HG03521 (cell line): ENCODE measurements around the gene POLR2J3.
"Not testable (repeated sequence)": the region's sequence is repeated elsewhere in the genome, so short reads cannot be mapped to it uniquely, and the experiment has no call there.

Experiments
- ATAC-seq: cut with Tn5 transposase; IDR thresholded peaks from one replicate; pipeline ENCODE4 v1.9.1; 2021; ENCODE audit warnings: mild to moderate bottlenecking, moderate library complexity; ENCODE audit not compliant: unreplicated experiment

Gene POLR2J3

DNA sequence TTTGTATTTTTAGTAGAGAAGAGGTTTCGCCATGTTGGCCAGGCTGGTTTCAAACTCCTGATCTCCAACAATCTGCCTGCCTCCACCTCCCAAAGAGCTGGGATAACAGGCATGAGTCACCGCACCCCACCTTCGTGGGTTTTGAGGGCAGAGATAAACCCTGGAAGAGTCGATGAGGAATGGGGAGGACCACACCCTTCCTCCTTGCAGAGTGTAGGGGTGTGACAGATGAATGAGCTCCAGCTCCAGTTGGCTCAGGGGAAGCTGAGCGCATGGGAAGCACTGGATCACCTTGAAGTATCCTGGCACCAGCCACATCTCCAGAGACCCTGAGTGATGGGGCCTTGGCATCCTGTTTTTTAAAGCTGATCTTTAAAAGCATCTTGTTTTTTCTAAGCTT lies 11.1 kb upstream of the POLR2J3 start:
- ATAC-seq = not testable (repeated sequence)

DNA sequence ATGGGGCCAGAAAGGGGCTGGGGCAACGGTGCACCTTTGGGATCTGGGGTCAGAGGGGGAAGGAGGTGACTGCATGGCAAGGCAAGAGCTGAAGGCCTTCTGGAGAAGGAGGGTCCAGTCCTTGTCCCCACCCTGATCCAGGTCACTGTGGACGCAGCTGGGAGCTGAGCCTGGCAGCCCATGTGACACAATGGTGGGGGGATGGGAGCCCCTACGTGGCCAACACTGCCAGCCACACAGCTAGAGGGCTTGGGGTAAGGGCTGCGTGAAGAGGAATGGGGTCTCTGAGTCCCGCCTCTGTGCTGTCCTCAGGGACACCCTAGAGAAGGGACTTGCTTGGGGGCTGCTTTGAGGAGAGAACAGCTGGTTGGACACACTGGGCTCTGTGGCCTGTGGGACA lies 9.3 kb upstream of the POLR2J3 start:
- ATAC-seq = not testable (repeated sequence)

DNA sequence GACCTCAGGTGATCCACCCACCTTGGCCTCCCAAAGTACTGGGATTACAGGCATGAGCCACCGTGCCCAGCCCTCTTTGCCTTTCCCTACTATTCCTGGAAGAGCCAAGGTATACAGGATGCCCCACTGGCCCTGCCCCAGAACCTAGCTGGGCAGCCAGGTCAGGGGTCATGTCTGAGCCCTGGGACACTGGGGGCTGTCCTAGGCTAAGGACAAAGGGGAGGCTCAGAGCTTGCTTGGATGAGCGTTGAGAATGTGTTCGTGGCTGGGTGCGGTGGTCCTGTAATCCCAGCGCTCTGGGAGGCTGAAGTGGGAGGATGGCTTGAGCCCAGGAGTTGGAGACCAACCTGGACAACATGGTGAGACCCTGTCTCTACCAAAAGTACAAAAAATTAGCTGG lies 6.1 kb upstream of the POLR2J3 start:
- ATAC-seq = not testable (repeated sequence)

DNA sequence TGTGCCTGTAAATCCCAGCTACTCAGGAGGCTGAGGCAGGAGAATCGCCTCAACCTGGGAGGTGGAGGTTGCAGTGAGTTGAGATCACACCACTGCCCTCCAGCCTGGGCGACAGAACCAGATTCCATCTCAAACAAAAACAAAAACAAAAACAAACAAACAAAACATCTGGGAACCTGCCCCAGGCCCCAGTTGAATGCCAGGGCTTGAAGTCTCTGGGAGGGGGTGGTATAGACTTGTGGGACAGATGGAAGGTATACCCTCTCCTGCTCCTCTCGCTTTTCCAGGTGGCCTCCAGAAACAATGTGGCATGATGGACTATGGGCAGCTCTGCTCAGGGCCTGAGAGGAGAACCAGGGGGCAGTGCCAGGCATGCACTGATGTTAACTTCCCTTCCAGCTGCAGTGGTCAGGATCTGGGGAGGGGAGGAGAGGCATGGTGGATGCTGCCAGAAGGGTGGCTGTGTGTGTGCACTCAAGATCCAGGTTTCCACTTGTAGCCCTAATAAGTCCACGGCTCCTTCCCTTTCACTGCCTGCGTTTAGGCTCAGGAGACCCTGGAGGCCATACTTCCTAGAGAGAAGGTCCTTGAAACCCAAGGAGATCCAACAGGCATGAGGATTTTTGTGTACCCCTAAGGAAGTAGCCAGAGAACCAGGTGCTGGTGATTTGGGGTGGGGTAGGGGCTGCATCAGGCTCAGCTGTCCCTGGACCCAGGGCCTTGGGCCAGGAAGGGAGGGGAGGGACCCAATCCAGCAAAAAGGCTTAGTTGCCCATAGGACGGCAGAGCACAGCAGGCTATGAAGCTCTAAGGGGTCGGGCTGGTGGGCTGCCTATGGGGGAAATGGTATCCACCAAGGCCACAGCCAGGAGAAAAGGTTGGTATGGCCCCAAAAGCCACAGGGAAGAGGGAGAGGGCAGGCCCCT lies 5.2 kb upstream of the POLR2J3 start:
- not testable (repeated sequence) for ATAC-seq

DNA sequence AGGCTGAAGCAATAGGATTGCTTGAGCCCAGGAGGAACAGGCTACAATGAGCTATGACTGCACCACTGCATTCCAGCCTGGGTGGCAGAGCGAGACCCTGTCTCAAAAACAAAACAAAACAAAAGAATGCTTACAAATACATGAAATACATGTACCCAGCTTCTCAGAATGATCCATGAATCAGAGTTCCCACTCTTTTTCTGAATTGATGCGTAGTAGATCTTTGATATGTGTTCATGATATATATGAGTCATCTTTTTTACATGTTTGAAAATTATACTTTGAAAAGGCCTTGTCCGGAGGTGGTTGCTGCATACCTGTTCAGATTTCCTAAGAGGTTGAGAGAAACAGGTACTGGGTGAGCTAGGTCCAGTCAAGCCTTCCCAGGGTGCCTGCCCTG lies 4.0 kb upstream of the POLR2J3 start:
- ATAC-seq = not testable (repeated sequence)

DNA sequence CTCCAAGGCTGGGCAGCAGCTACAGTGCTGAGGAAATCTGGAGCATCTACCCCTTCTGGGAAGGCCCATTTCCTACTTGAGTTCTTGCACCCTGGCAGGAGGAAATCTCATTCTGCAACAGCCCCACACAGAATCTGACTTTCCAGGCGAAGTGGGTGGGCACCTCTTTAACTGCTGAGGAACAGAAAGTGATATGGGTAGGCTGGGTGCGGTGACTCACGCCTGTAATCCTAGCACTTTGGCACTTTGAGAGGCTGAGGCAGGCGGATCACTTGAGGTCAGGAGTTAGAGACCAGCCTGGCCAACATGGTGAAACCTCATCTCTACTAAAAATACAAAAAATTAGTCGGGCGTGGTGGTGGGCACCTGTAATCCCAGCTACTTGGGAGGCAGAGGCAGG lies 2.2 kb upstream of the POLR2J3 start:
- ATAC-seq = not testable (repeated sequence)

DNA sequence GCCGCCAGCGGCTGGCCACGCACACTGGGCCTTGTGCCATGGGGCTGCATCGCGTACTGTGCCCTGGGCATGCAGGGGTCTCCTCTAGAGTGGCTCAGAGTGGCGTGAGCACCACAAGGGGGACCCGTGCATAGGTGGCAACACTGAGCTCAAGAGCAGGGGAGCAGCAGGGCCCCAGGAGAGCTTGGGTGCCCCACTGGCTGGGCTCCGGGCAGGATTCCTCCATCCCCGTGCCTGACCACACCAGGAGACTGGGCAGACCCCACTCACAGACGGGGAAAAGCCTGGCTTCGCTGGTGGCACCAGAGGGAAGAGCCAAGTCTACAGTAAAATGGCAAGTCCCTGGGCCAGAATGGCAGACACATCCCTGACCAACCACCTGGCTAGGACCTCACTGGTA lies 3.8 kb downstream of the POLR2J3 start:
- not testable (repeated sequence) for ATAC-seq

DNA sequence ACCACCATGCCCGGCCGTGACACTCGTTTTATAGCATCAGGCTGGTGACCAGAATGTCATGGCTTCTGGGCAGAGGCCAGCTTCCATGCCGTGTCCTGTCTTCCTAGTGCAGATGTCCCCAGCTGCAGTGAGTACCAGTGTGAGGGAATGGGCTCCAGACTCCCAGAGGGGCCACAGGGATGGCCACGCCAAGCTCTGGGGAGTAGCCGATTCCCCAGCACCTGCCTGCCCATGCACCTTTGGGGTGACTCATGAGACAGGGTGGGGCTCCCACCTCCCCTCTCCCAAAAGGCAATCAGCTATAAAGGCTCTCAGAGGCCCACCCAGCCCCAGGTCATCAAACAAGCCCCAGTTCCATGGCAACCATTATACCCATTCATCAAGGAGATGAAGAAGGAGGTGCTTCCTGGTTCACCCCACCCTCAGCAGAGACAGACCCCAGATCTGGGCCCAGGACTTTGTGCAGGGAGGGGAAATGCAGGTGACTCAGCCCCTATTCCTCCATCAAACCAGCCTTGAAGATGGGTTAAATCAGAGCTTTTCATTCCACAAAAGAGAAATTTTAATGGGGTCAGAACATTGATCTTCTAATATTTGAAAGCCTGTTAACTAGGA lies 21.5 kb downstream of the POLR2J3 start, which contains the start of gene SPDYE2:
Gene SPDYE2, plus strand, starts transcription at position 419 of the 615 bp plus-strand sequence. CDS start 2,030 bp downstream, outside the sequence.
- ATAC-seq = not testable (repeated sequence)

DNA sequence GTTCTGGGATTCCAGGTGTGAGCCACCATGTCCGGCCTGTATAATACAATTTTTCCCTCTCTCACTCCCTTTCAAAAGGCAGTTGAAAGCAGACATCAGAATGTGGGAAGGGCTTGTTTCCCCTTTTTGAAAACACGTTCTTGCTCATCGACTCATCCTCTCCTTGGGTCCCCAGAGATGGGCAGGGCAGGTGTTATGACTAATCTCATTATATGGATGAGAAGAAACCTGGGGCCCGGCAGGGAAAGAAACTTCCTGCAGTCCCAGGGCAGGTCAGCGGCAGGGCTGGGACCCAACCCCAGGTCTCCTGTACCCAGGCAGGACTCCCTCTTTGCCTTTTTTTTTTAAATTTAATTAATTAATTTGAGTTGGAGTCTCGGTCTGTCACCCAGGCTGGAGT lies 26.0 kb downstream of the POLR2J3 start:
- peak; percentile 58 for ATAC-seq

DNA sequence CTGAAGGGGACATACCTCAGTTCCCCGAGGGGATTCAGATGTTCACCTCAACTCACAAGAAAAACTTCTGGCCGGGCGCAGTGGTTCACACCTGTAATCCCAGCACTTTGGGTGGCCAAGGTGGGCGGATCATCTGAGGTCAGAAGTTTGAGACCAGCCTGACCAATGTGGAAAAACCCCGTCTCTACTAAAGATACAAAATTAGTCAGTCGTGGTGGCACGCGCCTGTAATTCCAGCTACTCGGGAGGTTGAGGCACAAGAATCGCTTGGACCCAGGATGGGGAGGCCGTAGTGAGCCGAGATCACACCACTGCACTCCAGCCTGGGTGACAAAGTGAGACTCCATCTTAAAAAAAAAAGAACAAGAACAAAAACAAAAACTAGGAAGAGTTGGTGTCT lies 27.1 kb downstream of the POLR2J3 start:
- ATAC-seq = not testable (repeated sequence)

DNA sequence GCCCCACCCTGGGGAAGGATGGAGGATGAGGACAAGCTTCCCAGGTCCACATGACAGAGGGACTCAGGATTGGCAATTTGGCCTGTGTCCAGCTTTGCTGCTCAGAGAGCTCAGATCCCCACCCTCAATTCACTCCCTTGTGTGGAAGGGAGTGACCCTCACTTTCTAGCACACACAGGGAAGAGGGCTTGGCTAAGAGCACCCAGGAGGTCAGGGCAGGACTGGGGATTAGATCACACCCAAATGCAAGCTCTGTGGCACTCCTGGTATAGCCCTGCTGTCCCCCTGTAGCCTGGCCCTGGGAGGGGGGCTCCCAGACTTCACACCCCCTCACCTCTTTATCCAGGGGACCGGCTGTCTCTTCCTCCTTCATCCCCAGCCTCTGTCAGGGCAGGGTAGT lies 28.0 kb downstream of the POLR2J3 start:
- ATAC-seq = not testable (repeated sequence)

DNA sequence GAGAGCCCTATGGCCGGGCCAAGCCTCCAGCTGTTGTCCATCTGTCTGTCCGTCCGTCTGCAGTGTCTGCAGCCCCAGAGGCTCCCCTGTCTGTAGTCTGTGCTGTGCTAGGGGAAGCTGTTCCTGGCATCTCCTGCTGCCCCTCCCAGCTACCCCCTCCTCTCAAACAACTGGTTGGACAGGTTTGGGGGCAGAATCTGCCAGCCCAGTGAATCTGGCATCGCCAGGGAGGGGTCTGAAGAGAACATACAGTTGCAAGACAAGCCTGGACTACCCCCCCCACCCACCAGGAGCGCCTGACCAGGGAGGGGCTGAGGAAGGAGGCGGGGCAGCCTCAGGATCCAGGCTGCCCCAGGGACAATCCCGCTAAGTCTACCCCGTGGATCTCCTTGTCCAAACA lies 28.8 kb downstream of the POLR2J3 start, which contains the start of gene UPK3BL2:
Gene UPK3BL2, minus strand, starts transcription at position 101 of the 400 bp plus-strand sequence. Its CDS starts 60 bp downstream, at position 41.
- not testable (repeated sequence) for ATAC-seq

DNA sequence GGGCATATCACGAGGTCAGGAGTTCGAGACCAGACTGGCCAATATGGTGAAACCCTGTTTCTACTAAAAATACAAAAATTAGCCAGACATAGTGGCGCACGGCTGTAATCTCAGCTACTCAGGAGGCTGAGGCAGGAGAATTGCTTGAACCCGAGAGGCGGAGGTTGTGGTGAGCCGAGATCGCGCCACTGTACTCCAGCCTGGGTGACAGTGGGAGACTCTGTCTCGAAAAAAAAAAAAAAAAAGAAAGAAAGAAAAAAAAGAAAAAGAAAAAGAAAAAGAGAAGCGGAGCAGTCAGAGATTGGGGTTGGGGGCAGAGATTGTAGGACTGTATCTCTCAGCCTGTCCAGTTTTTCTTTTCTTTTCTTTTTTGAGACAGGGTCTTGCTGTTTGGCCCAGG lies 29.6 kb downstream of the POLR2J3 start:
- not testable (repeated sequence) for ATAC-seq

DNA sequence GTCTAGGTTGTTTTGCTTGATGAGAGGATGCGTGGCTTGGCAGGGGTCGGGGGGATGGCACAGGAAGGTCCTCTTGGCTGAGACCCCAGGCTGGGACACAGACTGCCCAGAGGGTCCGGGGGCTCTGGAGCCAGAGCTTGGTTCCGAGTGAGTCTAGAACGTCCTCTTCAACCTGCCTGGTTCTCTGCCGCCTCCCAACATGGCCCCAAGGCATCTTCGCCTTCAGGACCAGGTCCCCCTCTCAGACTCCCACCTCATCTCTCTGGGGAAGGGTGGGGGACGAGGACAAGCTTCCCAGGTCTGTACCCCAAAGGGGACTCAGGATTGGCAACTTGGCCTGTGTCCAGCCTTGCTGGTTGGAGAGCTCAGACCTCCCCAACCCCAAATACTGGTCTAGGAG lies 30.3 kb downstream of the POLR2J3 start:
- ATAC-seq = not testable (repeated sequence)

DNA sequence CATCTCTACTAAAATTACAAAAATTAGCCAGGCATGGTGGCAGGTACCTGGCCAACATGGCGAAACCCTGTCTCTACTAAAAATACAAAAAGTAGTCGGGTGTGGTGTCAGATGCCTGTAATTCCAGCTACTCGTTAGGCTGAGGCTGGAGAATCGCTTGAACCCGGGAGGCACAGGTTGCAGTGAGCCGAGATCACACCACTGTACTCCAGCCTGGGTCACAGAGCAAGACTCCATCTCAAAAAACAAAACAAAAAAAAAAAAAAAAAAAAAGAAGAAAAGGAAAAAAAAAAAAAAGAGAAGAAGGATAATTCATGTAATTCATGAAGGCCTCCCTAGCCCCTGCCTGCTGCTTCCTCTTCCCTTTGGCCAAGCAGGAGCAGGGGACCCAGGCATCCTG lies 31.8 kb downstream of the POLR2J3 start:
- not testable (repeated sequence) for ATAC-seq

DNA sequence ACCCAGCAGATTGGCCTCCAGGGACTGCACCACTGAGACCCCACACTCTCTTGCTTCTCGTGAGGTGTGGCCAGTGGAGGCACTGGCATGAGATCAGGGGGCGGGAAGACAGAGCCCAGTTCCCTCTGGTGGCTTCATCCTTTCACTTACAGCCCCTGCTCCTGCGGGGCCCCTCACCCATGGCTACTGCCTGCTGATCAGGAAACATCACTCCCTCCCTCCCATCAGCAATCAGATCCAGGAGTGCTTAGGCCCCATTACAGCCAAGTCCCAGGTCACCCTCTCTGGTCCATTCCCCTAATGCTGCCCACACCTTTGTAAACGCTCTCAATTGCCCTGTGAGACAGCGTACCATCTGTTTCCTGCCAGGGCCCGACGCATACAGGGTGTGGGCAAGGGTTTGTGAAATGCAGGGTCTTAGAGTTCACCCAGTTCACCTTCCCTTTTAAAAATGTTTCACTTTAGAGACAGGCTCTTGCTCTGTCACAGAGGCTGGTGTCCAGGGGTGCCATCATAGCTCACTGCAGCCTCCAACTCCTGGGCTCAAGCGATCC lies 37.2 kb downstream of the POLR2J3 start:
- not testable (repeated sequence) for ATAC-seq

DNA sequence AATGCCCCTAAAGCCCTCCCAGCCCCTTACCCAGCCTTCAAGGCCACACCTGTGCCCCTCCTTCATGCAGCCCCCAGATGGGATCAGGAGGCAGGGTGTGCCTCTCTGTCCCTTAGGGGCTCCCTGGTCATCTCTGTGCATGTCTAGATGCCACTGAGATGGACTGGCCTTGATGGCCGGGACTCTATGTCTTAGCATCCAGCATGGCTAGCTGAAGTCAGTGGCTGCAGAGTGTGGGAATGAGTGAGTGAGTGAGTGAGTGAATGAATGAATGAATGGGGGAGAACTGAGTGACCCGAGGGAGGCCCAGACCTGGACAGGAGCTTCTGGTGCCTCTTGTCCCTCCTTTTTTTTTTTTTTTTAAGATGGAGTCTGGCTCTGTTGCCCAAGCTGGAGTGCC lies 40.3 kb downstream of the POLR2J3 start:
- ATAC-seq = not testable (repeated sequence)

DNA sequence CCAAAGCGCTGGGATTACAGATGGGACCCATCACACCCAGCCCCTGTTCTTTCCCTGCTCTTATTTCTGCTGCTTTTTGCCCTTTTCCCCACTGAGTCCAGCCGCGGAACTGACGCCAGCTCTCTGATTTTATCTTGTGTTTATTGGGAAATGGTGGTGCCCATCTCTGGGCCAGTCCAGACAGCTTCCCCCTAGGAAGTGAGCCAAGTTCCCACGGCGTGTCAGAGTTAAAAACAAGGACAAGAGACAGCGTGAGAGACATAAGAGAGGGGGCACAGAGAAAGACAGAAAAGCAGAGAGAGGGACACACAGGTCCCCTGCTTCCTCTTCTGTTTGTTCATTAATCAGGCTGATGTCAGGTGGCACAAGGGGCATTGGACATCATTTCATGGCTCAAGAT lies 40.8 kb downstream of the POLR2J3 start:
- not testable (repeated sequence) for ATAC-seq

DNA sequence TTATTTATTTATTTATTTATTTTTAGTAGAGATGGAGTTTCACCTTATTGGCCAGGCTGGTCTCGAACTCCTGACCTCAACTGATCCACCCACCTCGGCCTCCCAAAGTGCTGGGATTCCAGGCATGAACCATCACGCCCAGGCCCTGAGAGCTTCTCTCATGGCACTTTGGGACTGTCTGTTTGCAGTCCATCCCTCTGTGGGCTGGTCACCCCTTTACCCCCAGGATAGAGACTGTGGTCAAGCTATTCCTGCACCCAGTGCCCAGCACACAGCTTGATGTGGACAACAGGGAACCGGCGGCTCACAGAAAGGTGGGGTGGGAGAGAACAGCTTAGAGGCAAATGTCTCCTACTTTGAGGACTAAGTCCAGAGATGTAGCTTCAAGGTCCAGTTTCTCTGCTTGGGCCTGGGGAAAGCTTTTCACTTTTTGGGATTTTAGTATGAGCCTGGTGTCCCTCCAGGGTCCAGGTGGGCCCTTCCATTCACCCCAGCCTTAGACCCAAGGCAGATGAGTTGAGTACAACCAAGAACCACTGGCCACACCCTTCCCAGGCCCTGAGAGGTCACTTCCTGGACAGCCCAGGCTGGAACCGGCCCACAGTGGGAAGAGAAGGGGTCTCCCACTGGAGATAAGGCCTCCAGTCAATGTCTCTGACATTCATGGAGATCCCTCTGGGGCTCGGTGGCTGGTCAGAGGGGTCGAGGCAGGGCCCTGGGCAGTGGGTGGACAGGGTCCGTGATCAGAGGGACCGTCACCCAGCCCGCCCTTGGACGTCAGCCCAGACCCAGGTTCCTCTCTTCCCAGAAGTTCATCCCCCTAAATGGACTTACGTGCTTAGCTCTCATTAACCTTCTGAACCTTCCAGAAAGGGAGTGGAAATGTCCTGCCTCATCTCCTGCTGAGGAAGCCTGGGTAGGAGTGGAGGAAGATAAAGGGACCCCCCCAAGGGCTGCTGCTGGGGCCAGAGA lies 44.3 kb downstream of the POLR2J3 start:
- ATAC-seq = not testable (repeated sequence)

DNA sequence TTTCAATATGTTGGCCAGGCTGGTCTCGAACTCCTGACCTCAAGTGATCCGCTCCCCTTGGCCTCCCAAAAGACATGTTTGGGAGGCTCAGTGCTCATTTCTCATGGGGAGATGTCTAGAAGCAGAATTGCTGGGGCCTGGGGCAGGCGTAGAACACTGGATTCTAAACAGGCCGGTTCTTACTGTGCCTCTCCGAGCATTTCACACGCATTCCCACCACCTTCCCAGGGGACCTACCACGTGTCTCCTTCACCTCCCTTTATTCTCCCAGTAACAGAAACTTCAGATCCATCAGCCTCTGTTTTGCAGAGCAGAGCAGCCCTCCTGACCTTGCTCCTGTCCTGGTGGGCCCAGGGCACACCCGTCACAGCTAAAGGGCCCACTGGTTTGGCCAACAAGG lies 45.2 kb downstream of the POLR2J3 start:
- not testable (repeated sequence) for ATAC-seq
